Measurements from ENCODE around the gene ULK4. TPM values are rescaled to one million over a fixed set of nuclear protein-coding genes. Genes with fewer than 3 reads are reported as not detected.

ULK4 gene
- total RNA-seq, 2 experiments from 2014 or later, result 6.8 to 6.9 TPM

- ChIA-PET POLR2A (interaction anchor here (0.8 to 7.6 kb wide), 5 partner anchors 9 to 97 kb away, joined by 3 to 60 read pairs (median 3); partner anchors contain the start of gene CTNNB1), CTCF (interaction anchor here (1.5 to 2.8 kb wide), 2 partner anchors 10 to 15 kb away, joined by 3 to 15 read pairs; no protein-coding TSS in a partner anchor)
- no peak for ATAC-seq
- Mint-ChIP-seq H3K36me3 (ENCODE audit: low read depth) (peaks cover 26% of the 10 kb centered on the region), H3K27me3 (no peaks in the 10 kb centered on the region), H3K4me3 (no peak overlapping the region), H3K4me1 (ENCODE audit: low read depth) (peaks cover 78% of the 10 kb centered on the region), H3K9me3 (peaks cover 8% of the 10 kb centered on the region), H3K27ac (peak overlapping the region; percentile 50)
- DNase-seq, result no peak
- intact Hi-C loops (cut with micrococcal nuclease), result no loop called here
- TF ChIP-seq CTCF (IDR thresholded peaks at IDR 0.05), result no peak
Measured at GRCh38 chr3:41213588-41213987, 748.3 kb downstream of the ULK4 start.

GRCh38 chr3:41212088-41212487, 749.8 kb downstream of the ULK4 start:
- Mint-ChIP-seq H3K9me3 (peaks cover 8% of the 10 kb centered on the region), H3K36me3 (ENCODE audit: low read depth) (peaks cover 31% of the 10 kb centered on the region), H3K27me3 (no peaks in the 10 kb centered on the region), H3K4me3 (no peak overlapping the region), H3K27ac (no peak overlapping the region), H3K4me1 (ENCODE audit: low read depth) (peaks cover 82% of the 10 kb centered on the region)
- DNase-seq, result no peak
- intact Hi-C loops (cut with micrococcal nuclease), result no loop called here
- ChIA-PET CTCF (interaction anchor here (2.8 kb wide), 1 partner anchor 9 kb away, joined by 15 read pairs; no protein-coding TSS in a partner anchor), POLR2A (interaction anchor here (7.6 kb wide), 1 partner anchor 12 kb away, joined by 60 read pairs; the partner anchor contains the start of gene CTNNB1)
- no peak for ATAC-seq
- no peak for TF ChIP-seq CTCF (IDR thresholded peaks at IDR 0.05)

- Mint-ChIP-seq H3K9me3 (peaks cover 8% of the 10 kb centered on the region), H3K27me3 (no peaks in the 10 kb centered on the region), H3K27ac (no peak overlapping the region), H3K36me3 (ENCODE audit: low read depth) (peaks cover 28% of the 10 kb centered on the region), H3K4me3 (no peak overlapping the region), H3K4me1 (ENCODE audit: low read depth) (peaks cover 81% of the 10 kb centered on the region)
- no peak for ATAC-seq
- POLR2A ChIA-PET, result interaction anchor here (7.6 kb wide), 1 partner anchor 11 kb away, joined by 60 read pairs; the partner anchor contains the start of gene CTNNB1
- no peak for TF ChIP-seq CTCF (IDR thresholded peaks at IDR 0.05)
- DNase-seq, result no peak
- CTCF ChIA-PET, result interaction anchor here (0.7 to 1.5 kb wide), 2 partner anchors 16 to 27 kb away, joined by 3 read pairs; no protein-coding TSS in a partner anchor
- intact Hi-C loops (cut with micrococcal nuclease), result no loop called here
Measured at GRCh38 chr3:41210966-41211365, 750.9 kb downstream of the ULK4 start.

- POLR2A ChIA-PET, result interaction anchor here (1.2 to 7.6 kb wide), 2 partner anchors 9 to 23 kb away, joined by 3 to 60 read pairs; partner anchors contain the start of gene CTNNB1
- Mint-ChIP-seq H3K36me3 (ENCODE audit: low read depth) (peaks cover 29% of the 10 kb centered on the region), H3K4me1 (ENCODE audit: low read depth) (peaks cover 81% of the 10 kb centered on the region), H3K4me3 (no peak overlapping the region), H3K27me3 (no peaks in the 10 kb centered on the region), H3K27ac (no peak overlapping the region), H3K9me3 (peaks cover 8% of the 10 kb centered on the region)
- DNase-seq (no peak), ATAC-seq (no peak)
- CTCF ChIA-PET, result interaction anchor here (0.8 to 1.5 kb wide), 2 partner anchors 18 kb away, joined by 3 read pairs; no protein-coding TSS in a partner anchor
- intact Hi-C loops (cut with micrococcal nuclease), result no loop called here
- TF ChIP-seq CTCF (IDR thresholded peaks at IDR 0.05), result no peak
Measured at GRCh38 chr3:41209646-41210045, 752.3 kb downstream of the ULK4 start.

GRCh38 chr3:41208507-41209220, 753.2 kb downstream of the ULK4 start:
- H3K4me3 Mint-ChIP-seq, result no peak overlapping the region
- POLR2A ChIA-PET, result interaction anchor here (1.2 to 7.6 kb wide), 4 partner anchors 8 to 24 kb away, joined by 3 to 60 read pairs (median 4); partner anchors contain the start of gene CTNNB1
- H3K4me1 Mint-ChIP-seq (ENCODE audit: low read depth), result peaks cover 82% of the 10 kb centered on the region
- ATAC-seq (no peak), DNase-seq (no peak)
- CTCF ChIA-PET, result interaction anchor here (0.7 to 1.3 kb wide), 3 partner anchors 18 to 32 kb away, joined by 3 to 4 read pairs (median 3); no protein-coding TSS in a partner anchor
- intact Hi-C loops (cut with micrococcal nuclease), result no loop called here
- H3K9me3 Mint-ChIP-seq, result peaks cover 8% of the 10 kb centered on the region
- TF ChIP-seq CTCF (IDR thresholded peaks at IDR 0.05), result no peak
- peaks cover 32% of the 10 kb centered on the region for H3K36me3 Mint-ChIP-seq (ENCODE audit: low read depth)
- no peaks in the 10 kb centered on the region for H3K27me3 Mint-ChIP-seq
- H3K27ac Mint-ChIP-seq, result peak overlapping the region; percentile 22

Measured in activated CD8-positive, alpha-beta T cell treated with anti-CD3 and anti-CD28 coated beads for 36 hours (primary cell).